ENCODE data around the gene P2RX7. TPM values are rescaled to one million over a fixed set of nuclear protein-coding genes. Genes with fewer than 3 reads are reported as not detected.
A peak's percentile ranks its signal among the peaks of the same experiment; 100 is the strongest.
"Not testable (repeated sequence)": the region's sequence is repeated elsewhere in the genome, so short reads cannot be mapped to it uniquely, and the experiment has no call there.

Gene P2RX7
- polyA plus RNA-seq, 1 experiment: 0.48 TPM

- no peaks in the 10 kb centered on the region for H3K9me3 ChIP-seq (ENCODE audit: control insufficient read depth, insufficient read depth, low read length)
- DNase-seq (ENCODE audit: low read depth, low spot score): no peak
- no peaks in the 10 kb centered on the region for H3K27me3 ChIP-seq (ENCODE audit: control insufficient read depth, insufficient read depth, low read length)
- CTCF ChIA-PET: no interaction called here
- TF ChIP-seq, protein P1, sequence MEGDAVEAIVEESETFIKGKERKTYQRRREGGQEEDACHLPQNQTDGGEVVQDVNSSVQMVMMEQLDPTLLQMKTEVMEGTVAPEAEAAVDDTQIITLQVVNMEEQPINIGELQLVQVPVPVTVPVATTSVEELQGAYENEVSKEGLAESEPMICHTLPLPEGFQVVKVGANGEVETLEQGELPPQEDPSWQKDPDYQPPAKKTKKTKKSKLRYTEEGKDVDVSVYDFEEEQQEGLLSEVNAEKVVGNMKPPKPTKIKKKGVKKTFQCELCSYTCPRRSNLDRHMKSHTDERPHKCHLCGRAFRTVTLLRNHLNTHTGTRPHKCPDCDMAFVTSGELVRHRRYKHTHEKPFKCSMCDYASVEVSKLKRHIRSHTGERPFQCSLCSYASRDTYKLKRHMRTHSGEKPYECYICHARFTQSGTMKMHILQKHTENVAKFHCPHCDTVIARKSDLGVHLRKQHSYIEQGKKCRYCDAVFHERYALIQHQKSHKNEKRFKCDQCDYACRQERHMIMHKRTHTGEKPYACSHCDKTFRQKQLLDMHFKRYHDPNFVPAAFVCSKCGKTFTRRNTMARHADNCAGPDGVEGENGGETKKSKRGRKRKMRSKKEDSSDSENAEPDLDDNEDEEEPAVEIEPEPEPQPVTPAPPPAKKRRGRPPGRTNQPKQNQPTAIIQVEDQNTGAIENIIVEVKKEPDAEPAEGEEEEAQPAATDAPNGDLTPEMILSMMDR (IDR thresholded peaks at IDR 0.05; ENCODE audit: low read depth, low read length): no peak
- POLR2A ChIA-PET: no interaction called here
- H3K4me3 ChIP-seq (ENCODE audit: low read depth, low read length): no peak overlapping the region
- H3K27ac ChIP-seq (ENCODE audit: low read depth, low read length): no peak overlapping the region
These were observed 90.2 kb downstream of the P2RX7 start for GRCh38 chr12:121222847-121223246.

DNA sequence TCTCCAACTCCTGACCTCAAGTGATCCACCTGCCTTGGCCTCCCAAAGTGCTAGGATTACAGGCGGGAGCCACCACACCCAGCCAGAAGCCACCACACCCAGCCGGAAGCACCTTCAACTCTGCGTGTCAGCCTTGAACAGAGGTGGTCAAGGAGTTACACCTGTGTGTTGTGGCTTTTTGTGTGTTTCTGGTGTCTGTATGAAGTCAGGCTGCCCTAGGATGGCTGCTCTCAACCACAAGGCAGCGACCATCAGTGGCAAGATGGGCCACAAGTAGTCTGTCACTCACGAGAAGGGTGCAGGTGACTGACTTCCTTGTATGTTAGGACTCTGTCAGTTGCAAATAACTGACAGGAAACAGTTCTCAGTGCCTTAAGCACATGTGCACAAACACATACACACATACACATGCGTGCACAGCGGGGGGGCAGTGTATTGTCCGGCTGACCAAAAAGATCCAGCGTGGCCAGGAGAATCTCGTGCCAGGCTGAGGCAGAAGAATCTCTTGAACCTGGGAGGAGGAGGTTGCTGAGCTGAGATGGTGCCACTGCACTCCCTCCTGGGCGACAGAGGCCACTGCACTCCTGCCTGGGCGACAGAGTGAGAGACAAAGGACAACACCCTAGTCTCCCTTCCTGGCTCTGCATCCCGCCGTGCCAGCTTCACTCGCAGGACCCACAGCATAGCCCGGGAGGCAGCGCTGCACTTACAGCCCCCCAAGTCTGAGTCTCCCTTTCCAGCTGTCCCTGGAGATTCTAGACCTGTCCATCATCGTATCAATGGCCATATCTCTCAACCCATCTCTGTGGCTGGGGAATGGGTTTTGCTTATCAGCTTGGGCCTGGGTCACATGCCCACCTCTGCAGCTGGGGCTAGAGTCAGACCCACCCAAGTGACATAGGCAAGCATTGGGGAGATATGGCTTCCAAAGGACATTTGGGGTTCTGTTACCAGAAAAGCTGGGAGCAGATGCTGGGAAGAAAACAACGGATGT is 90.9 kb downstream of the P2RX7 start:
- Histone ChIP-seq H3K27me3 (ENCODE audit: control insufficient read depth, insufficient read depth, low read length) (no peaks in the 10 kb centered on the region), H3K27ac (ENCODE audit: low read depth, low read length) (no peak overlapping the region), H3K4me3 (ENCODE audit: low read depth, low read length) (no peak overlapping the region), H3K9me3 (ENCODE audit: control insufficient read depth, insufficient read depth, low read length) (no peaks in the 10 kb centered on the region; the same call in 1 of the 2 replicates)
- CTCF ChIA-PET: no interaction called here
- TF ChIP-seq, protein P1 (IDR thresholded peaks at IDR 0.05; ENCODE audit: low read depth, low read length): peak; percentile 25; the same call in 1 of the 2 replicates
- POLR2A ChIA-PET: interaction anchor here (0.5 kb wide), 1 partner anchor 232 kb away, joined by 3 read pairs; no protein-coding TSS in a partner anchor
- DNase-seq (ENCODE audit: low read depth, low spot score): no peak

DNA sequence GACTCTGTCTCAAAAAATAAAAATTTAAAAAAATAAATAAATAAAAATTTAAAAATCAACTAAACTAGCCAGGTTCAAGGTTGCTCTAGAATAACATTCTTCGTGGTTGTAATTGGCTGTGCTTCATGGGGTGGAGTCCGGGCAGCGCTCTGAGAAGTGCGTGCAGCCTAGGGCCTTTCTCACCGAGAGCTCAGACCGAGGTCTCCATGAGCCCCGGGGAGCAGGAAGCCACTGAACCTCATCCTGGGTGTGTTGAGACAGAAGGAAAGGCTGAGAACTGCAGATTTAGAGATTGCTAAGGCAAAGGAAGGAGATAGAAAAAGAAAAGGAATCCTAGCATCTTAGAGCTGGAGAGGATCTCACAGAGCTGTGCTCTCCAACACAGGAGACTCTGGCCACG is 91.9 kb downstream of the P2RX7 start:
- H3K4me3 ChIP-seq (ENCODE audit: low read depth, low read length): no peak overlapping the region
- no peaks in the 10 kb centered on the region for H3K27me3 ChIP-seq (ENCODE audit: control insufficient read depth, insufficient read depth, low read length)
- CTCF ChIA-PET: interaction anchor here (0.7 kb wide), 1 partner anchor 163 kb away, joined by 7 read pairs; no protein-coding TSS in a partner anchor
- DNase-seq (ENCODE audit: low read depth, low spot score): no peak
- POLR2A ChIA-PET: interaction anchor here (0.5 kb wide), 1 partner anchor 233 kb away, joined by 3 read pairs; no protein-coding TSS in a partner anchor
- no peak overlapping the region for H3K27ac ChIP-seq (ENCODE audit: low read depth, low read length)
- no peaks in the 10 kb centered on the region; the same call in 1 of the 2 replicates for H3K9me3 ChIP-seq (ENCODE audit: control insufficient read depth, insufficient read depth, low read length)
- TF ChIP-seq, protein P1 (IDR thresholded peaks at IDR 0.05; ENCODE audit: low read depth, low read length): no peak

GRCh38 chr12:121226399-121226798 is 93.7 kb downstream of the P2RX7 start:
- H3K4me3 ChIP-seq (ENCODE audit: low read depth, low read length): no peak overlapping the region
- ChIA-PET POLR2A (no interaction called here), CTCF (no interaction called here)
- no peak overlapping the region for H3K27ac ChIP-seq (ENCODE audit: low read depth, low read length)
- no peak for DNase-seq (ENCODE audit: low read depth, low spot score)
- no peaks in the 10 kb centered on the region for H3K27me3 ChIP-seq (ENCODE audit: control insufficient read depth, insufficient read depth, low read length)
- TF ChIP-seq, protein P1 (IDR thresholded peaks at IDR 0.05; ENCODE audit: low read depth, low read length): no peak
- H3K9me3 ChIP-seq (ENCODE audit: control insufficient read depth, insufficient read depth, low read length): no peaks in the 10 kb centered on the region; the same call in 1 of the 2 replicates

DNA sequence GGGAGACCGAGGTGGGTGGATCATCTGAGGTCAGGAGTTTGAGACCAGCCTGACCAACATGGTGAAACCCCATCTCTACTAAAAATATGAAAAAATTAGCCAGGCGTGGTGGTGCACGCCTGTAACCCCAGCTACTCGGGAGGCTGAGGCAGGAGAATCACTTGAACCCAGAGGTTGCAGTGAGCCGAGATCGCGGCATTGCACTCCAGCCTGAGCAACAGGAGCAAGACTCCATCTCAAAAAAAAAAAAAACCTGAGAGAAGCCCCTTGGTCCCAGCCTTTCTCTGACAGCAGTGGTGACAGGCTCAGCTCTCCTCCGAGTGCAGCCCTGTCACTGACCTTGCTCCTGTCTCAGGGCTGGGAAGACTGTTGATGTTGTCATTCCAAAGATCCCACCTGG is 94.2 kb downstream of the P2RX7 start:
- H3K27ac ChIP-seq (ENCODE audit: low read depth, low read length); CTCF ChIA-PET; POLR2A ChIA-PET: not testable (repeated sequence)

More for the DNA sequence above, 94.2 kb downstream of the P2RX7 start:
- not testable (repeated sequence) for H3K4me3 ChIP-seq (ENCODE audit: low read depth, low read length); H3K27me3 ChIP-seq (ENCODE audit: control insufficient read depth, insufficient read depth, low read length); H3K9me3 ChIP-seq (ENCODE audit: control insufficient read depth, insufficient read depth, low read length); DNase-seq (ENCODE audit: low read depth, low spot score)

Measured in AG04450 (cell line).